Stimulated activated CD4-positive, alpha-beta T cell treated with anti-CD3 and anti-CD28 coated beads, Interleukin-12 subunit alpha, Interleukin-12 subunit beta, amount 100 ng/mL, for 24 hours (primary cell): Measurements from ENCODE around the gene BIRC5.
"Not testable (repeated sequence)": the region's sequence is repeated elsewhere in the genome, so short reads cannot be mapped to it uniquely, and the experiment has no call there.

Experiments
- DNase-seq, 2 experiments: peaks; one replicate each; pipeline ENCODE4 v3.0.0-alpha.2; 2020; ENCODE audit warnings: low read depth in 2 of 2

BIRC5 gene

DNA sequence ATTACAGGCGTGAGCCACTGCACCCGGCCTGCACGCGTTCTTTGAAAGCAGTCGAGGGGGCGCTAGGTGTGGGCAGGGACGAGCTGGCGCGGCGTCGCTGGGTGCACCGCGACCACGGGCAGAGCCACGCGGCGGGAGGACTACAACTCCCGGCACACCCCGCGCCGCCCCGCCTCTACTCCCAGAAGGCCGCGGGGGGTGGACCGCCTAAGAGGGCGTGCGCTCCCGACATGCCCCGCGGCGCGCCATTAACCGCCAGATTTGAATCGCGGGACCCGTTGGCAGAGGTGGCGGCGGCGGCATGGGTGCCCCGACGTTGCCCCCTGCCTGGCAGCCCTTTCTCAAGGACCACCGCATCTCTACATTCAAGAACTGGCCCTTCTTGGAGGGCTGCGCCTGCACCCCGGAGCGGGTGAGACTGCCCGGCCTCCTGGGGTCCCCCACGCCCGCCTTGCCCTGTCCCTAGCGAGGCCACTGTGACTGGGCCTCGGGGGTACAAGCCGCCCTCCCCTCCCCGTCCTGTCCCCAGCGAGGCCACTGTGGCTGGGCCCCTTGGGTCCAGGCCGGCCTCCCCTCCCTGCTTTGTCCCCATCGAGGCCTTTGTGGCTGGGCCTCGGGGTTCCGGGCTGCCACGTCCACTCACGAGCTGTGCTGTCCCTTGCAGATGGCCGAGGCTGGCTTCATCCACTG, at the start of gene BIRC5:
Gene BIRC5 (plus strand): TSS at position 238 of the 690 bp plus-strand sequence. CDS start 64 bp downstream, at position 302.
- DNase-seq, result peak; percentile 77 to 91

DNA sequence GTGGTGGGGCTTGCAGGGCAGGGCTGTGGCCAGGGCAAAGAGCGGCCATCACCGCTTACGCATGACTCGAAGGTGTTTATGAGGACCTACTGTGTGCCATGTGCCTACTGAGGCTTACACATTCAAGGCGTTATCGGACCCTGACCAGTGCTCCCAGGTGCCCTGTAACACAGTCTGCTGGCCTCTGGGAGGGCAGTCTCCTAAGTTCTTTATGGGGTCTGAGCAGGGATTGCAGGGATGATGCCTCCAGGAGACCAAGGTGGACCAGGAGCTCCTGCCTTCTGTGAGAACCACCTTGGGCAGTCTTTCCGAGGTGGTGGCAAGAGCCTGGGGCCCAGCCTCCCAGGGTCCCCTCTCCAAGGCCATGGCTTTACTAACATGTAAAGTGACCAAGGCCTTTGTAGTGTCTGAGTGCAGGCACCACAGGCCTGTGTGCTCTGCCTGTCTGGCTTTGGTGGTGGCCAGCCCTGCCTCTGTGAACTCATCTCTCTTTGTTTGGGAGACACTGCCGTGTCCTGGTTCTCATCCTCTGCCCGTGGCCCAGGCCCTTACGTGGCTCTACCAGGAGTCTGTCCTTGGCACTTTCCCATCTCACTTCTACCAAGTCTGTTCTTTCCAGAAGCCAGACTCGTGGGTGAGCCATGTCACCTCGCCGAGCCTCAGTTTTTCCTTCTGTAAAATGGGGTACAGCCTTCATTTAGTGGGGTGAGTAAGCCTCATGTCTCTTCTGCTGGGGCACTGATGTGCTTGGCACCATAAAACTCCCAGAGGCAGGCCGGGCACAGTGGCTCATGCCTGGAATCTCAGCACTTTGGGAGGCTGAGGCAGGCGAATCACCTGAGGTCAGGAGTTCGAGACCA, 49.1 kb upstream of the BIRC5 start:
- DNase-seq, result no peak

DNA sequence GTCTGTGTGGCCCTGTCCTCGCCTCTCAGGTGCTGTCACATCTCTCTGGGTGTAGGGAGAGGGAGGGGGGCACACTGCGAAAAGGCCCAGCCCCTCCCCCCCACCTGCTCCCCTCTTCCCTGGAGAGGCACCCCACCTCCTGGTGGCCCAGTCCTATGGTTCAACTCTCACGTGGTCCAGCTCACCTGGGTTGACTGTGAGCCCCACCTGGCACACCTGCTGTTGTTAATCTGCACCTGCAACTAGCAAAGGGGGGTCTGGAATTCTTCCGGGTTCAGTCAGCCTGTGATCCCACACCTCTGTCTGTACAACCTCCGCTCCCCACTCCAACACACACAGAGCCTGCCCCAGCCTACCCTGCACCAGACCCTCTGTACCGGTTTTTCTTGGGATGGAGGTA, 47.6 kb upstream of the BIRC5 start:
- no peak for DNase-seq

DNA sequence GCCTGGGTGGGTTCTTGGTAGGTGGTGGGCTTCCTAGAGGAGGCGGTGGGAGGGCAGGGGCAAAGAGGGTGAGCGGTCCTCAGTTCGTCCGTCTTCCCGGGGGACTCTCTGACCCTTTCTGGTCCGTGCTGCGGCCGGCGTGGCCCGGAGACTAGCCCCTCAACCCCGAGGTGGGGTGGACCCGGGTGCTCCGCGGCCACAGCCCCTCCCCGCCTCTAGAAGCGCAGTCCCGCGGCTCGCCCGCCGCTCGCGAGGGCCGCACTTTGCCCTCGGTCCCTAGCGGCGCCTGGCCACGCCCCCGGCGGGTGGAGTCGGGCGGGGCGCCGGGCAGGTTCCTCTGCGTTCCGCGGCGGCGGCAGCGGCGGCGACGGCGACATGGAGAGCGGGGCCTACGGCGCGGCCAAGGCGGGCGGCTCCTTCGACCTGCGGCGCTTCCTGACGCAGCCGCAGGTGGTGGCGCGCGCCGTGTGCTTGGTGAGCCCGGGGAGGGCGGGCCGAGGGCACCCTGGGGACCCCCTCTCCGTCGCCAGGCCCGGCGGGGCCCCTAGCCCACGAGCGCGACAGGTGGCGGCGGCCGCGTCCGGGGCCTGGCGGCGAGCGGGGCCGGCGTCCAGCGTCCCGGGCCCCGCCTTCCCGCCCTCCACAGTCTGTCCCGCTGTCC, 45.7 kb upstream of the BIRC5 start, which contains the start of gene SYNGR2:
Gene SYNGR2 (plus strand): TSS at position 340 of the 661 bp plus-strand sequence. CDS start 36 bp downstream, at position 376.
- peak; percentile 70 to 81 for DNase-seq

DNA sequence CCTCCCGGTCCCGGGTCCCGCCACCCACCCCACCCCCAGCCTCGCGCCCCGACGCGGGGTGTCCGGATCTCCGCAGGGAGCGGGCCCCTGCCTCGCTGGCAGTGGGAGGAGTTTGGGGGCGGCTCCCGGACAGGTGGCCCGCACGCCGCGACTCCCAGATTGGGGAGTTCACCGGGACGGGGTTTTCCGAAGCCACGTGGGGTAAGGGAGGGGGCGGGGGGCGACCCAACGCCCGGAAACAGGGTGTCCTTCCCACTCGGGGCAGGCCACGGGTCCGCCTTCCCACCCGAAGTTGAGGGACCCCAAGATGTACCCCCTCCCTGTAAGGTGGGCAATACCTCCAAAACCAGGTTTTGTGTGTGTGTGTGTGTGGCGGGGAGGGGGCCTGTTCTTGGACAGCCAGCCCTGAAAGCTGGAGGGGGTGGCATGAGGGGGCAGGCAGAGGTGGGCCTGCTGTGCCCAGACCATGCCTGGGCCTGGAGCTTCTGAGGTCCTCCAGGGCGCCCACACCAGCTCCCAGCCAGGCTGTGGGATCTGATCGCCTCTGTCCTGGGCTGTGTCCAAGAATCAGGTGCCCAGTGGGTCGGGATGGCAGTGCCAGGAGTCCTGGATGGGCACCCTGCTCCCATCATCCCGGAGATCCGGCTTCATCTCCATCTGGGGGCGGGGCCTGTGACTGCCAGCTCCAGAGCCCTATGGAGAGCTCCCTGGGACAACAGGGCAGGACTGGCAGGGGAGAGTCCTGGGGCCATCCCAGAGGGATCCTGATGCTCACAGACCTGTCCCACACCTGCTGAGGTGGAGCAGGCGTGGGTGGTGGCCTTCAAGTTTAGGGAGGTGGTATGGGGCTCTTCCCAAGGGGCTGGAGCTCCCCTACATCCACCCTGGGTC, 44.9 kb upstream of the BIRC5 start:
- peak; percentile 39 to 61 for DNase-seq

DNA sequence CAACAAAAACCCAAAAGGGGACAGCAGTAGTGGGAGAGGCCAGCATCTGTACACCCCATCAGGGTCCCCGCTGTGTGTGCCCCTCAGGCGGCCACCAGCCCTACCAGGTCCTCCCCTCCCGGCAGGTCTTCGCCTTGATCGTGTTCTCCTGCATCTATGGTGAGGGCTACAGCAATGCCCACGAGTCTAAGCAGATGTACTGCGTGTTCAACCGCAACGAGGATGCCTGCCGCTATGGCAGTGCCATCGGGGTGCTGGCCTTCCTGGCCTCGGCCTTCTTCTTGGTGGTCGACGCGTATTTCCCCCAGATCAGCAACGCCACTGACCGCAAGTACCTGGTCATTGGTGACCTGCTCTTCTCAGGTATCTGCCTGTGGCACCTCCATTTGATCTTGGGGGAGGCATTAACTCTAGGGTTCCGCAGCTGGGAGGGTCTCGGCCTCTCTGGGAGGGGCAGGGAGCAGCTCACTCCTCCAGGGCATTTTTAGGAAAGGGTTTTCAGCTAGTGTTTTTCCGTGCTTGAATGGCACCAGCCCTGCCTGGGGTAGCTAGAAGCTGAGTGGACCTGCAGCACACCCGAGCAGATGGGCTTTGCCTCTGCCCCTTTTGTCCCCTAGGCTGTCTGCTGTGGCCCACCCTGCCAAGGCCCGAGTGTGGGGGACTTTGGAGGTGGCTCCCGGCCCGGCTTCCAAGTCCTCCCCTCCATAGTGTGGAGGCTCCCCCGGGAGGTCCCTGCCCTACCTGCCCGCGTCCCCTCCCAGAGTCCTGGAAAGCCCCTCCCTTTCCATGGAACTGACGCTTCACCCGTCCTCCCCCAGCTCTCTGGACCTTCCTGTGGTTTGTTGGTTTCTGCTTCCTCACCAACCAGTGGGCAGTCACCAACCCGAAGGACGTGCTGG, 43.1 kb upstream of the BIRC5 start:
- DNase-seq, result no peak

DNA sequence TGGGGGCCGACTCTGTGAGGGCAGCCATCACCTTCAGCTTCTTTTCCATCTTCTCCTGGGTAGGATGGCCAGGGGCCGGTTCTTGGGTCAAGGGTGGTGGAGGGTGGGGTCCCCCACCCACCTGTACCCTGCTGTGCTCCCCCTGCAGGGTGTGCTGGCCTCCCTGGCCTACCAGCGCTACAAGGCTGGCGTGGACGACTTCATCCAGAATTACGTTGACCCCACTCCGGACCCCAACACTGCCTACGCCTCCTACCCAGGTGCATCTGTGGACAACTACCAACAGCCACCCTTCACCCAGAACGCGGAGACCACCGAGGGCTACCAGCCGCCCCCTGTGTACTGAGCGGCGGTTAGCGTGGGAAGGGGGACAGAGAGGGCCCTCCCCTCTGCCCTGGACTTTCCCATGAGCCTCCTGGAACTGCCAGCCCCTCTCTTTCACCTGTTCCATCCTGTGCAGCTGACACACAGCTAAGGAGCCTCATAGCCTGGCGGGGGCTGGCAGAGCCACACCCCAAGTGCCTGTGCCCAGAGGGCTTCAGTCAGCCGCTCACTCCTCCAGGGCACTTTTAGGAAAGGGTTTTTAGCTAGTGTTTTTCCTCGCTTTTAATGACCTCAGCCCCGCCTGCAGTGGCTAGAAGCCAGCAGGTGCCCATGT, 42.3 kb upstream of the BIRC5 start:
- not testable (repeated sequence) for DNase-seq

DNA sequence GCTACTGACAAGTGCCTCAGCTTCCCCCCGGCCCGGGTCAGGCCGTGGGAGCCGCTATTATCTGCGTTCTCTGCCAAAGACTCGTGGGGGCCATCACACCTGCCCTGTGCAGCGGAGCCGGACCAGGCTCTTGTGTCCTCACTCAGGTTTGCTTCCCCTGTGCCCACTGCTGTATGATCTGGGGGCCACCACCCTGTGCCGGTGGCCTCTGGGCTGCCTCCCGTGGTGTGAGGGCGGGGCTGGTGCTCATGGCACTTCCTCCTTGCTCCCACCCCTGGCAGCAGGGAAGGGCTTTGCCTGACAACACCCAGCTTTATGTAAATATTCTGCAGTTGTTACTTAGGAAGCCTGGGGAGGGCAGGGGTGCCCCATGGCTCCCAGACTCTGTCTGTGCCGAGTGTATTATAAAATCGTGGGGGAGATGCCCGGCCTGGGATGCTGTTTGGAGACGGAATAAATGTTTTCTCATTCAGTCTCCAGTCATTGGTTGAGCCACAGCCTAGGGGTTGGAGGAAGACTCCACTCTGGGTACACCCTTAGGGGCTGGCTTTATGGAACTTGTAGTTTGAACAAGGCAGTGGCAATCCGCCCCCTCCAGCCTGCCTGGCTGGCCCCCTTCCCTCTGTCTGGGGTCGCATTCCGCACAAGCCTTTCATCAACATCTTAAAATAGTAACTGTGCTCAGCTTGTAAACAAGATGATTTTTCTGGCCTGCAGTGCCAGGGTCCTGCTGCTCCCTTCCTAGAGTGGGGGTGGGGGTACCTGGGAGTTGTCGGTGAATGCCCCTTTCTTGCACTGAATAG, 41.6 kb upstream of the BIRC5 start:
- DNase-seq, result no peak

DNA sequence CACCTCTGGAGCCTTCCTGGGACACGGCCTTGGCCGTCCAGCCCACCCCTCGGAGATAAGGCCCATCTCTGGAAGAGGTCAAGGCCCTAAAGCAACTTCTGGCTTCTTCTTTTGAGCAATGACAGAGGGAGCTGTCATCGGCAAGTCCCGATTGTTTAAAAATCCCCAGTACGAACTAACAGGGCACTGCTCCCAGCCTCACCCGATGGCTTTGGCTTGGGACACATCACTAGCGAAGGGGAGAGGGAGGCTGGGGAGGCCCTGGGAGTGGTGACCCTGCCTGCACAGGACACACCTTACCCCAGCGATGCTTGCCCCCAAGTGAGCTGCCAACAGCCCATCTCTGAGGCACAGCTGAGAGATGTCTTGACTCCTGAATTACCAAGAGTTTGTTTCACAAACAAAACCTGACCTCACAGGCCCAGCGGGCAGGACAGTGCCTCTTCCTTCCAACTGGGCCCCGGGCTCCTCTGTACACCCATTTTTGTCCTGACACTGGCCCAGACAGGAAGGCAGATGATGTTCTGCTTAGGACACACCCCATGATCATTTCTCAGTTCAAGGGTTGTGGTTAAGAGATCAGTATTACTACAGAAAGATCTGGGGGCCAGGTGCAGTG, 40.8 kb upstream of the BIRC5 start:
- no peak for DNase-seq

DNA sequence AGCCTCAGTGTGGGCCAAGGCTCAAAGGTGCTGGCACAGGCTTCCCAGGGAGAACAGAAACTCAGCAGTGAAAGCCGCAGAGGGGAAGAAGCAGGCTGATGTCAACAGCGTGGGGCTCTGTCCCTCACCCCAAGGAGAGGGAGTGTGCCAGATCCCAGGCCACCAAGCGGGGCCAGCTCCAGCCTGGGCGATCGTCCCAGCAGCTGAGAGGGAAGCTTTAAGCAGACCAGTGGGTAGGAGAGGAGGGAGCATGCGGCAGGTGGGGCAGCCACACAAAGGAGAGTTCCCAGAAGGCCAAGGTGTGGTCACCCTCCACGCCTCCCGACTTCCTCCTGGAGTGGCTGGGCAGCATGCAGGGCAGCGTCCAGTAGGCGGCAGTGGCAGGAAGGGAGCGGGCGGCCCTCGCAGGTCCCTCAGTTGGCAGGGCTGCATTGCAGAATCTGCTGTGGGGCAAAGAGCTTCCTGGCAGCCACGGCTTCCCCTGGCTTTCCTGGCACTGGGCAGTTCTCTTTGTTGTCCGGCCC, 39.6 kb upstream of the BIRC5 start:
- no peak for DNase-seq

DNA sequence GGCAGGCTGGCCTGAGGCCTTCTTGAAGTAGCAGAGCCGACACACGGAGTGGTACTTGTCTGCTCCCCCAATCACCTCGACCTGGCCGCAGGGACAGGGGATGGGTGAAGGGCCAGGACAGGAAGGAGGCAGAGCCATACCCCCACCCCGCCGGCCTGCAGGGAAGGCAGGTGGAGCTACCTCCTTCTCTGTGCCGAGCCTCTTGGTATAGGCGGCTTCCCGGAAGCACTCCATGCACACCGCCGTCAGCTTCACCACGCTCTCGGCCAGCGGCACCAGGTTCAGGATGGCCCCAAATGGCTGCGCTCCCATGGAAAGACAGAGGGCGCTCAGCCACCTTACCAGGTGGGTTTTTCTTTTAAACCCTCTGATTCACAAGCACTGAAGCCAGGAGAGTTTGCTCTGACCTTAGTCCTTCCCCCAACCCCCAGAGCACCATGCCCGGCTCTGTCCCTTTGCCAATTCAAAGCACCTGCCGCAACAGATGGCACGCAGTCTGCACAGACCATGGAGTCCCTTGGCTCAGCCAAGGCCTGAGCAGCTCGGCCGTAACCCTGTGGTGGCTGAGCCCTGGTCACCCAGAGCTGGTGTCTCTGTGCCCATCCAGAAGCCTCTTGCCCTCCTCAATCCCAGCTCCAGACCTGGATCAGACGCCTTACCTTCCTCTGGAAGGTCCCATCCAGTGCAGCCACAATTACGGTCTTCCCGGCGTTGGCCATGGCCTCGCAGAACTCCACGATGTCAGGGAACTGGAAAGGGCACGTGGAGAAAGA, 39.0 kb upstream of the BIRC5 start:
- no peak for DNase-seq

DNA sequence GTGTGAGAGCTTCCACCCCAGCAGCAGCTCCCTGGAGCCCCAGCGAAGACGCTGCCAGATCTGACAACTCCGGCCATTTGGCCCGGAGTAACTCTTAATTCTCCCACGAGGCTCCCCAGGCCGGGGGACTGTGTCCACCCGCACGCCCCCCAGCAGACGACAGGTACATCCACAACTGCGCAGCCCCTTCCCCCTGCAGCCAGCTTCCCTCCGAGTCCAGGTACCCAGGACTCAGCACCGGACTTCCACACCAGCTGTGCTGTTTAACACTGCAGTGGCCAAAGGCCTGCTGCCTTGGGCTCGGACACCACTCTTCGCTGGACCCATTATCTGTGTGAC, 38.4 kb upstream of the BIRC5 start:
- DNase-seq, result no peak

DNA sequence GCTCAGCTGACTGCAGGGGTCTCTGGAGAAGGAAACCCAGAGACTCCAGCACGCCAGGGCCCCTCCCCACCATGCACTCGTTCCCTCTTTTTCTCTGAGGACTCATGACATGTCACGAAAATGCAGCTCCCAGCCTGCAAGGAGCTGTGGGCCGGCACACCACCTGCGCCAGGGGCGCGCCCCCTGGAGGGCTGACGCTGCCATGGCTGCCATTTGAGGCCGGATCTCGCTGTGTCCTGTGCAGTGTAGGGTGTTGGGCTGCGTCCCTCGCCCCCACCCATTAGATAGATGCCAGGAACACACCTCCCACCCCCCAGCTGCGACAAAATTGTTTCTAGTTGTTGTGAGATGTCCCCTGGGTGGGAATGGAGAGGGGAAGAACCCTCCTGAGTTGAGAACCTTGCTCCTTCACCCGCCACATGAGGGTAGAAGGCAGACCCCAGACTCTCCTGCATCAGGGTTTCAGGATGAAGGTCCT, 37.5 kb upstream of the BIRC5 start:
- peak; percentile 55 to 70 for DNase-seq

DNA sequence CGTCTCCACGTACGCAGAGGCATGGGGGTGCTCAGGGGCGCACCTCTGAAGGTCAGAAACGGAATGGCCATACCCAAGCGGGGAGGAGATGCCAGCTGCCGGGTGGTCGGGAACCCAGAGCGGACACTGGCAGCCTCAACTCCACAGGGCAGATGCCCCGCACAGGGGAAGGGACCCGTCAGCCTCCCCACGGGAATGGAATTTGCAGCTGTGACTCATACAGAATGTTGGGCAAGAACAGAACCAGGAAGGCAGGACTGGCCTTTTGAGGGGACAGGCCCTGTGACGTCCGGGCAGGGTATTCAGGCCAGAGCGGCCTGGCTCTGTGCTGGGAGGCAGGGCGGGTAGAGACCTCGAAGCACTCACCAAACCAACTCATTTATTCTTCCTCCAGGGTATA, 34.7 kb upstream of the BIRC5 start:
- DNase-seq, result no peak

DNA sequence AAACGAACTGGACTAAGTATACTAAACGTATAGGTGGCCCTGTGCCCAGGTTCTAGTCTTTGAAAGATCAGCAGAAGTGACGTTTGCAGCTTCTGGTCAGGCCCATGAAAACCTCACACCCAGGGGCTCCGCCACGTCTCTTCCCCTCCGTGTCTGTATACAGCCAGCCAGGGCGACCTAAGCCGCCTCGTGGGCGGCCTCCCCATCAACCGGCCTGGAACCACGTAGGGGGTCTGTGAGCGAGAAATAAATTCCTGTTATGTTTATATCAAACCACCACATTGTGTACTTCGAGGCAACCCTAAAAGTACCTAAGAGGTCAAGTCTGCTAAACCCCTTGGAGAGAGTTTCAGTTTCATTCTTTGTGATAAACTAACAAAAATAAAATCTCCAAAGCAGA, 34.0 kb upstream of the BIRC5 start:
- no peak for DNase-seq

DNA sequence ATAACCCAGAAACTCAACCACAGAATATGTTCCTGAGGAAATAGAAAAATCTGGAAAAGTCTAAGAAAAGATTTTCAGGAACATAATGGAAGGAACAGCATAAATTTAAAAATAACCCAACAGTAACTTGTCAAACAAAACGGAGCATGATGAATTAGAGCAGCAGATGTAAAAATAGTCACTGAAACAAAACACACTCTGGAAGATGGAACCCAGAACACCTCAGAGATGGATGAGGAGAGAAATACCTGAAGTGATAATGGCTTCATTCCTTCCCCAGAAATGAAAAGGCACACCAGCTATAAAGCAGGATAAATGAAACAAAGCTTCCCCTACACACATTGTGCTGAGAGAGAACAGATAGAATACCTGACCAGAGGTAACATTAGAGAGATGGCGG, 33.5 kb upstream of the BIRC5 start:
- no peak for DNase-seq

DNA sequence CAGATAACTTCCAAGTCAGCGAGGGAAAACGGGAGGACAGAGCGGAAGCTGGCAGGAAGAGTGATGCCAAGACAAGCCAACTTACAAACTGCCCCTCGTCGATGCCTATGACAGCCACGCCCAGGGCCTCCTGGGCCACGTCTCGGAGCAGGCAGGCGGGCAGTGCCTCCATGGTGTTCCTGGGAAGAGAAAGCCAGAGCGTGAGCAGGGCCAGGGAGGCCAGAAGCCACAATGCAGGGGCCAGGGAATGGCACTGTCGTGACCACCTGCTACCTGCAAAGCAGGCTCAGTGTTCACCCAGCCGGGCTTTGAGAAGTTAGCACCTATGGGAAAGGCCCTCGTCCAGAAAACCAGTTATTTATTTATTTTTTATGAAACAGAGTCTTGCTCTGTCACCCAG, 31.5 kb upstream of the BIRC5 start:
- no peak for DNase-seq

DNA sequence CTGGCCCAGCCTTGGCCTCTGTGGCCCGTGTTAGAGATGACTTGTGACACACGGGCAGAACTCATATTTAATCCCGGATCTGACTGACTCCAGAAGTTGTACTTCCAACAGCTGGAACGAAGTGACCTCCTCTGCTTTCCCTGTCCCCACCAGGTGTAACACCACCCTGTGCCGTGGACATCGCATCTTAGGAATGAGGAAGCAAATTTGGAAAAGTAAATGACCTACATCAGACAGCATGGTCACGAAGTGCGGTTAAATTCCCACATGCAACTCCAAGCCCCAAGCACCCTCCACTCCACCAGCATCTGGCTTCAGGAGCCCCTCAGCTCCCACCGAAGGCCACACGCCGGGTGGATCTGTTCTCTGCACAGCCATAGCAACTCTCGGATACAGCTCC, 30.1 kb upstream of the BIRC5 start:
- no peak for DNase-seq
